Glutamatergic neuron (in vitro differentiated cells): ENCODE measurements around the gene FES. TPM values are rescaled to one million over a fixed set of nuclear protein-coding genes. Genes with fewer than 3 reads are reported as not detected.

ENCODE experiments used
- DNase-seq: peaks from one replicate; pipeline ENCODE4 v3.0.0; 2022
- H3K27ac Mint-ChIP-seq: one replicate; pipeline ENCODE4 v1.8.0; 2020; ENCODE audit warnings: mild to moderate bottlenecking, mixed read lengths, inconsistent platforms; ENCODE audit not compliant: unreplicated experiment
- H3K27me3 Mint-ChIP-seq: one replicate; pipeline ENCODE4 v1.8.0; 2020; ENCODE audit warnings: mild to moderate bottlenecking, moderate library complexity, mixed read lengths, inconsistent platforms; ENCODE audit not compliant: unreplicated experiment
- H3K36me3 Mint-ChIP-seq: one replicate; pipeline ENCODE4 v1.8.0; 2020; ENCODE audit warnings: mild to moderate bottlenecking, mixed read lengths, inconsistent platforms; ENCODE audit not compliant: unreplicated experiment
- H3K4me1 Mint-ChIP-seq: one replicate; pipeline ENCODE4 v1.8.0; 2020; ENCODE audit warnings: mild to moderate bottlenecking, low read depth, mixed read lengths, inconsistent platforms; ENCODE audit not compliant: unreplicated experiment
- H3K4me3 Mint-ChIP-seq: one replicate; pipeline ENCODE4 v1.8.0; 2020; ENCODE audit warnings: mild to moderate bottlenecking, mixed read lengths, inconsistent platforms; ENCODE audit not compliant: unreplicated experiment
- H3K9me3 Mint-ChIP-seq: one replicate; pipeline ENCODE4 v1.8.0; 2020; ENCODE audit warnings: mild to moderate bottlenecking, moderate library complexity, mixed read lengths, inconsistent platforms; ENCODE audit not compliant: unreplicated experiment
- total RNA-seq: library from RNA; stranded (reverse); fragmentation: NEBNext Ultra II Directional; extraction: Animal tissue kit (Norgen Biotek cat#: 25700); gene quantifications from one replicate; pipeline ENCODE4 v1.2.1, GENCODE V29; 2021; ENCODE audit not compliant: unreplicated experiment
- TF ChIP-seq, protein P1 (sequence below): fragments of 200-600 bp; sonication (generic); IDR thresholded peaks from one replicate; pipeline ENCODE4 v1.5.0; 2021; ENCODE audit not compliant: partially characterized antibody, unreplicated experiment

FES gene
- total RNA-seq, 1 donor from 2014 or later, result 3.3 TPM

DNA sequence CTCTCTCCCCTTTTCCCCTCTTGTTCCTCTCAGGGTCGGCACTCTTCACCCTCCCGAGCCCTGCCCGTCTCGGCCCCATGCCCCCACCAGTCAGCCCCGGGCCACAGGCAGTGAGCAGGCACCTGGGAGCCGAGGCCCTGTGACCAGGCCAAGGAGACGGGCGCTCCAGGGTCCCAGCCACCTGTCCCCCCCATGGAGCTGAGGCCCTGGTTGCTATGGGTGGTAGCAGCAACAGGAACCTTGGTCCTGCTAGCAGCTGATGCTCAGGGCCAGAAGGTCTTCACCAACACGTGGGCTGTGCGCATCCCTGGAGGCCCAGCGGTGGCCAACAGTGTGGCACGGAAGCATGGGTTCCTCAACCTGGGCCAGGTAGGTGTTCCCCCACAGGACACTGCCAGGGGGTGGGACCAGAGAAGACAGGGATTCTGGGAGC, 8.7 kb upstream of the FES start:
- H3K27ac Mint-ChIP-seq, result no peak overlapping the region
- H3K27me3 Mint-ChIP-seq, result peaks cover 5% of the 10 kb centered on the region

DNA sequence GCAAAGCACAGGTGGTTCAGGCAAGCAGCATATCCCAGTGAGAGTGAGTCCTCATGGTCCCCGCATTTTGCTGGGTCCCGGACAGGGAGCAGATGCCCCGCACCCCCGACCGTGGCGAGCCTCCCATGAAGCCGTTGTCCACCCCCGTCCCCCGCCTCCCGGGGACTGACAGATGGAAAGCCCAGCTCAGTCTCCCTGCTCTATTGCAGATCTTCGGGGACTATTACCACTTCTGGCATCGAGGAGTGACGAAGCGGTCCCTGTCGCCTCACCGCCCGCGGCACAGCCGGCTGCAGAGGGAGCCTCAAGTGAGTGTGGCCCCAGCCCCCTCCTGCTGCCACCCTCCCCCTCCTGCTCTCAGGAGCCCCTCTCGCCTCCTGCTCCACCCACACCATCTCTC, 8.3 kb upstream of the FES start:
- H3K4me1 Mint-ChIP-seq, result peaks cover 9% of the 10 kb centered on the region
- H3K27ac Mint-ChIP-seq, result no peak overlapping the region
- DNase-seq, result no peak
- H3K27me3 Mint-ChIP-seq, result peaks cover 5% of the 10 kb centered on the region
- H3K4me3 Mint-ChIP-seq, result no peak overlapping the region
- peaks cover 6% of the 10 kb centered on the region for H3K9me3 Mint-ChIP-seq
- TF ChIP-seq, protein P1, sequence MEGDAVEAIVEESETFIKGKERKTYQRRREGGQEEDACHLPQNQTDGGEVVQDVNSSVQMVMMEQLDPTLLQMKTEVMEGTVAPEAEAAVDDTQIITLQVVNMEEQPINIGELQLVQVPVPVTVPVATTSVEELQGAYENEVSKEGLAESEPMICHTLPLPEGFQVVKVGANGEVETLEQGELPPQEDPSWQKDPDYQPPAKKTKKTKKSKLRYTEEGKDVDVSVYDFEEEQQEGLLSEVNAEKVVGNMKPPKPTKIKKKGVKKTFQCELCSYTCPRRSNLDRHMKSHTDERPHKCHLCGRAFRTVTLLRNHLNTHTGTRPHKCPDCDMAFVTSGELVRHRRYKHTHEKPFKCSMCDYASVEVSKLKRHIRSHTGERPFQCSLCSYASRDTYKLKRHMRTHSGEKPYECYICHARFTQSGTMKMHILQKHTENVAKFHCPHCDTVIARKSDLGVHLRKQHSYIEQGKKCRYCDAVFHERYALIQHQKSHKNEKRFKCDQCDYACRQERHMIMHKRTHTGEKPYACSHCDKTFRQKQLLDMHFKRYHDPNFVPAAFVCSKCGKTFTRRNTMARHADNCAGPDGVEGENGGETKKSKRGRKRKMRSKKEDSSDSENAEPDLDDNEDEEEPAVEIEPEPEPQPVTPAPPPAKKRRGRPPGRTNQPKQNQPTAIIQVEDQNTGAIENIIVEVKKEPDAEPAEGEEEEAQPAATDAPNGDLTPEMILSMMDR, result no peak
- no peaks in the 10 kb centered on the region for H3K36me3 Mint-ChIP-seq

More for the DNA sequence above, 8.7 kb upstream of the FES start:
- TF ChIP-seq, protein P1, result no peak
- DNase-seq, result no peak
- H3K36me3 Mint-ChIP-seq, result no peaks in the 10 kb centered on the region
- peaks cover 9% of the 10 kb centered on the region for H3K9me3 Mint-ChIP-seq
- H3K4me1 Mint-ChIP-seq, result peaks cover 11% of the 10 kb centered on the region
- no peak overlapping the region for H3K4me3 Mint-ChIP-seq

DNA sequence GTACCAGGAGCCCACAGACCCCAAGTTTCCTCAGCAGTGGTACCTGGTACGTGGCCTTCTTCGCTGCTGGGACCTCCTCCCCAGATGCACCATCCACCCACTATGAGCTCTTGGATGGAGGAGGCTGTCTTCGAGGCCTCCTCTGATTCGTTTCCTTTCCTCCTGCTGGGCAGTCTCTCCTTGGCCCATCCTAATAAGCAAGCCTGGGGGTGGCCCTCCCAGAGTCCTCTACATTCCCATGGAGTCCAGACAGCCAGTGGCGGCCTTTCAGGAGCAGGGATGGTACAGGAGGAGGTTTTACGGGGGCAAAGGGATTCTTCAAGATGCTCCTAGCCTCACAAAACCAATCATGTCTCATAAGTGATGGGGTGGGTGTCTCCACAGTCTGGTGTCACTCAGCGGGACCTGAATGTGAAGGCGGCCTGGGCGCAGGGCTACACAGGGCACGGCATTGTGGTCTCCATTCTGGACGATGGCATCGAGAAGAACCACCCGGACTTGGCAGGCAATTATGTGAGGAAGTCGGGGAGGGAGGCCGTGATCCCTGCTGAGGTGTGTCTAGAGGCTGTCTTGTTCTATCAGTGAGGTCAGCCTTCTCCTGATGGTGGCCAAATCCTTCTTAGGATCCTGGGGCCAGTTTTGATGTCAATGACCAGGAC, 7.7 kb upstream of the FES start:
- Mint-ChIP-seq H3K27me3 (peaks cover 5% of the 10 kb centered on the region), H3K27ac (no peak overlapping the region), H3K4me1 (peaks cover 9% of the 10 kb centered on the region), H3K36me3 (no peaks in the 10 kb centered on the region), H3K4me3 (no peak overlapping the region), H3K9me3 (peaks cover 6% of the 10 kb centered on the region)
- TF ChIP-seq, protein P1, result no peak
- DNase-seq, result no peak

DNA sequence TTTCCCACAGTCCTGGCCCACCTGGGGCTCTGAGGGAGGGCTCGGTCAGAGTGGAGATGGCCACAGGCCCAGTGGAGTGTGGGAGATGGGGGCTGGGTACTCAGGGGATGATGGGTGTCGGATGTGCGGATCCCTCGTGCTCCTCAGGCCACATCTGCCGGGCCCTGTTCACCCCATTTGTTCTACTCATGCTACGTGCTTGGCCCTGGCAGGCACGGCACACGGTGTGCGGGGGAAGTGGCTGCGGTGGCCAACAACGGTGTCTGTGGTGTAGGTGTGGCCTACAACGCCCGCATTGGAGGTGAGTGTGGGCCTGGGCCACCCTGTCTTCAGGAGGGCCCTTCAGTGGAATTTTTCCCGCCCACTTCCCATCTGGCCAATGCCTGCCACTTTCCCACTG, 7.0 kb upstream of the FES start:
- no peak for DNase-seq
- Mint-ChIP-seq H3K4me1 (peaks cover 8% of the 10 kb centered on the region), H3K9me3 (peaks cover 6% of the 10 kb centered on the region), H3K4me3 (no peak overlapping the region), H3K27ac (no peak overlapping the region), H3K27me3 (peaks cover 5% of the 10 kb centered on the region), H3K36me3 (no peaks in the 10 kb centered on the region)
- TF ChIP-seq, protein P1, result no peak

DNA sequence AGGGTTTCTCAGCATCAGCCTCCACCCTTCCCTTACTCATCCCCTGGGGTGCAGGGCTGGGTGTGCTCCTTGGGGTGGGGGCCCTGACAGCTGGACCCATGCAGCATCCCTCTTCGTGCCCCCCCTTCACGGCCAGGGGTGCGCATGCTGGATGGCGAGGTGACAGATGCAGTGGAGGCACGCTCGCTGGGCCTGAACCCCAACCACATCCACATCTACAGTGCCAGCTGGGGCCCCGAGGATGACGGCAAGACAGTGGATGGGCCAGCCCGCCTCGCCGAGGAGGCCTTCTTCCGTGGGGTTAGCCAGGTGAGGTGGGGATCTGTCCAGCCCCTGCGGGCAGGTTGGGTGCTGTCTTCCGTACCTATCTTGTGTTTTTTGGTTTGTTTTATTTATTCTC, 6.3 kb upstream of the FES start:
- Mint-ChIP-seq H3K36me3 (no peaks in the 10 kb centered on the region), H3K4me1 (peaks cover 2% of the 10 kb centered on the region), H3K9me3 (peaks cover 6% of the 10 kb centered on the region), H3K4me3 (no peak overlapping the region), H3K27me3 (peaks cover 5% of the 10 kb centered on the region), H3K27ac (no peak overlapping the region)
- no peak for DNase-seq
- TF ChIP-seq, protein P1, result no peak
